ENCODE results near the gene BBS9.

DNA sequence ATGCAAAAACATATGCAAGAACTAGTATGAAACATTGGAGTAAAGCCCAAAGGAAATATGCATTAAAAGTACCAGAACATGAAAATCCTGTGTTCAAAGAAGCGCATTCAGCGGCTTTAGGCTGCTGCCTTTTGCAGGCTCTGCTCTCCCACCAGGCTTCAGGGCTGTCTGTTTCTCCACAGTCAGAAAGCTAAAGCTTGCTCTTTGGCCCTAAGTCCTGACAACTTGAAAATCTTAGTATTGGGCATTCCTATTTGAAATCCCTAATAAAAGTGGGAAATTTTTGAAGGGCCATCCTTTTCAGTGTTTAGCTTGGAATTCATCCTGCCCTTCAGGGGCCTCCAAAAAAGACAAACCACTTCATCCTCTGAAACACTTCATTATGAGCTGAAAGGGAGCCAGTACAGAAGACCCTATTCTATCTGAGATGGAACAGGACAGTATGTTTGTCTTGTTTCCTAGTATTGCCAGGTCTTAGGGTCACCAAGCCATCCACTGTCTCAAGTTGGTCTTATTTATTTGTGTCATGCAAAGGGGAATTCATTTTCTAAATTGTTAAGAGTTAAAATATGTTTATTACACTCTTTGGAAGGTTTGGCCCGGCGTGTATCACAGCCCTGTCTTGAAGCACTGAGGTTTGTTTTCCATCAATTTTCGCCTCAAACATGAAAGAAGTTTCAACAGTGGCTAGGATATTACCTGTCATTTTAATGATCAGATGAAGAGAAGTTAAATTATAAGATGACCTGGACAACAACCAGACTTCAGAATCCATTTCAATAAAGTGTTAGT, 449.7 kb downstream of the BBS9 start:
- no peak for TF ChIP-seq CTCF (IDR thresholded peaks at IDR 0.05)
- TF ChIP-seq POLR2A (IDR thresholded peaks at IDR 0.05), result no peak

All from heart left ventricle (tissue), 13 donors.